Thoracic aorta (tissue), 2 donors: ENCODE measurements around the gene PANX1. TPM values are rescaled to one million over a fixed set of nuclear protein-coding genes. Genes with fewer than 3 reads are reported as not detected.

Experiments
- ATAC-seq: fragments of 150-250 bp; one replicate; pipeline ENCODE4 v1.8.0; 2017; ENCODE audit warnings: low read depth; ENCODE audit not compliant: insufficient number of reproducible peaks, low FRiP score
- DNase-seq: peaks from one replicate; pipeline ENCODE4 v3.0.0-alpha.2; 2020; ENCODE audit warnings: low spot score
- H3K27ac ChIP-seq, 2 donors: fragments of 200-600 bp; sonication (generic); 1 replicate in 1 of 2; 2 replicates in 1 of 2; pipeline ENCODE4 v1.5.1; 2016; ENCODE audit warnings: mild to moderate bottlenecking in 2 of 2, moderate library complexity in 2 of 2
- H3K27me3 ChIP-seq: fragments of 200-600 bp; sonication (generic); replicated peaks from 2 replicates; pipeline ENCODE4 v1.6.0; 2016; ENCODE audit warnings: mild to moderate bottlenecking; ENCODE audit not compliant: insufficient read depth
- H3K36me3 ChIP-seq: fragments of 200-600 bp; sonication (generic); one replicate; pipeline ENCODE4 v1.5.1; 2016
- H3K4me1 ChIP-seq, 2 donors: fragments of 200-600 bp; sonication (generic); 1 replicate in 1 of 2; 2 replicates in 1 of 2; pipeline versions ENCODE4 v1.5.1 to v1.6.0; 2016; ENCODE audit warnings: low read depth in 2 of 2, mild to moderate bottlenecking in 1 of 2; ENCODE audit not compliant: control insufficient read depth in 1 of 2
- H3K4me3 ChIP-seq: fragments of 200-600 bp; sonication (generic); 2 replicates; pipeline ENCODE4 v1.5.1; 2016; ENCODE audit warnings: mild to moderate bottlenecking
- H3K9me3 ChIP-seq: fragments of 200-600 bp; sonication (generic); 2 replicates; pipeline ENCODE4 v1.5.1; 2016
- total RNA-seq, 2 donors: library from RNA; depleted of rRNA; stranded (reverse); fragments of >200 nt; gene quantifications; one replicate each; pipeline versions ENCODE4 v1.1.0 to v1.2.3, GENCODE V29; 2016
- TF ChIP-seq, protein P1 (sequence below): fragments of 200-600 bp; sonication (generic); IDR thresholded peaks from one replicate; pipeline ENCODE4 v1.5.1; 2019; ENCODE audit warnings: antibody characterized with exemption

Gene PANX1
- total RNA-seq, 2 donors from 2014 or later, result 29.6 to 49.2 TPM

DNA sequence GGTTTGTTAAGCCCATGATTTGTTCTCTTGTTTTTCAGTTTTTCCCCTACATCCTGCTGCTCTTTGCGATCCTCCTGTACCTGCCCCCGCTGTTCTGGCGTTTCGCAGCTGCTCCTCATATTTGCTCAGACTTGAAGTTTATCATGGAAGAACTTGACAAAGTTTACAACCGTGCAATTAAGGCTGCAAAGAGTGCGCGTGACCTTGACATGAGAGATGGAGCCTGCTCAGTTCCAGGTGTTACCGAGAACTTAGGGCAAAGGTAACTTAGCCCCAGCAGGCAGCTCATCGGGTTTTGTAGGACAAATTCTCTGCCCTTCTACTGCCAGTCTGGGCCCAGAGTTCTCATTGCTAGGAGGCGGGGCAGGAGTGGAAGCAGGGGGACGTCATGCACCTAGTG lies 49.7 kb downstream of the PANX1 start:
- Histone ChIP-seq H3K27ac (no peak overlapping the region), H3K4me1 (peaks cover 8 to 18% of the 10 kb centered on the region in 2 donors), H3K27me3 (no peaks in the 10 kb centered on the region), H3K4me3 (no peak overlapping the region), H3K9me3 (no peaks in the 10 kb centered on the region), H3K36me3 (peaks cover 18% of the 10 kb centered on the region)
- ATAC-seq (no peak), DNase-seq (no peak)
- TF ChIP-seq, protein P1, sequence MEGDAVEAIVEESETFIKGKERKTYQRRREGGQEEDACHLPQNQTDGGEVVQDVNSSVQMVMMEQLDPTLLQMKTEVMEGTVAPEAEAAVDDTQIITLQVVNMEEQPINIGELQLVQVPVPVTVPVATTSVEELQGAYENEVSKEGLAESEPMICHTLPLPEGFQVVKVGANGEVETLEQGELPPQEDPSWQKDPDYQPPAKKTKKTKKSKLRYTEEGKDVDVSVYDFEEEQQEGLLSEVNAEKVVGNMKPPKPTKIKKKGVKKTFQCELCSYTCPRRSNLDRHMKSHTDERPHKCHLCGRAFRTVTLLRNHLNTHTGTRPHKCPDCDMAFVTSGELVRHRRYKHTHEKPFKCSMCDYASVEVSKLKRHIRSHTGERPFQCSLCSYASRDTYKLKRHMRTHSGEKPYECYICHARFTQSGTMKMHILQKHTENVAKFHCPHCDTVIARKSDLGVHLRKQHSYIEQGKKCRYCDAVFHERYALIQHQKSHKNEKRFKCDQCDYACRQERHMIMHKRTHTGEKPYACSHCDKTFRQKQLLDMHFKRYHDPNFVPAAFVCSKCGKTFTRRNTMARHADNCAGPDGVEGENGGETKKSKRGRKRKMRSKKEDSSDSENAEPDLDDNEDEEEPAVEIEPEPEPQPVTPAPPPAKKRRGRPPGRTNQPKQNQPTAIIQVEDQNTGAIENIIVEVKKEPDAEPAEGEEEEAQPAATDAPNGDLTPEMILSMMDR, result no peak

DNA sequence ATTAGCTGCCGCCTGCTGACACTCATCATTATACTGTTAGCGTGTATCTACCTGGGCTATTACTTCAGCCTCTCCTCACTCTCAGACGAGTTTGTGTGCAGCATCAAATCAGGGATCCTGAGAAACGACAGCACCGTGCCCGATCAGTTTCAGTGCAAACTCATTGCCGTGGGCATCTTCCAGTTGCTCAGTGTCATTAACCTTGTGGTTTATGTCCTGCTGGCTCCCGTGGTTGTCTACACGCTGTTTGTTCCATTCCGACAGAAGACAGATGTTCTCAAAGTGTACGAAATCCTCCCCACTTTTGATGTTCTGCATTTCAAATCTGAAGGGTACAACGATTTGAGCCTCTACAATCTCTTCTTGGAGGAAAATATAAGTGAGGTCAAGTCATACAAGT lies 51.1 kb downstream of the PANX1 start:
- Histone ChIP-seq H3K27ac (no peak overlapping the region), H3K4me3 (no peak overlapping the region), H3K9me3 (no peaks in the 10 kb centered on the region), H3K4me1 (peaks cover 15 to 28% of the 10 kb centered on the region in 2 donors), H3K27me3 (no peaks in the 10 kb centered on the region), H3K36me3 (peaks cover 18% of the 10 kb centered on the region)
- DNase-seq, result no peak
- TF ChIP-seq, protein P1, result no peak
- ATAC-seq, result no peak

DNA sequence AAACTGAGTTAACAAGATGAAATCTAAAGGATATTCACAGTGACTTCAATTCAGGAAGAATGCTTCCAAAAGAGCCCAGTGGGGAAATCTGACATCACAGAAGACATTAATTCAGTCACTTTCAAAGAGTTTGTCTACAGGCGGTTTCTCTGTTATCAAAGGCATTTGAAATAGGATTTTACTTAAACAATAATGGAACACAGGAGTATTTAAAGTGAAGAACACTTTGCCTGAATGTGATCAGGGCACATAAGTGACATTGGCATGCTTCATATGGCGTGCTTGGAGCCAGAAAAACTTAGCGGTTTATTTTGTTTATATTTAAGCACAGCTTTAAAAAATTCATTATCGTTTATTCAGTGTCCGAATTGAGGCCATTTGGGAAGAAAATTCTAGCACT lies 52.9 kb downstream of the PANX1 start:
- Histone ChIP-seq H3K36me3 (peaks cover 18% of the 10 kb centered on the region), H3K9me3 (no peaks in the 10 kb centered on the region), H3K4me1 (peaks cover 7 to 25% of the 10 kb centered on the region in 2 donors), H3K27ac (no peak overlapping the region), H3K4me3 (no peak overlapping the region), H3K27me3 (no peaks in the 10 kb centered on the region)
- no peak for ATAC-seq
- TF ChIP-seq, protein P1, result no peak
- DNase-seq, result no peak

DNA sequence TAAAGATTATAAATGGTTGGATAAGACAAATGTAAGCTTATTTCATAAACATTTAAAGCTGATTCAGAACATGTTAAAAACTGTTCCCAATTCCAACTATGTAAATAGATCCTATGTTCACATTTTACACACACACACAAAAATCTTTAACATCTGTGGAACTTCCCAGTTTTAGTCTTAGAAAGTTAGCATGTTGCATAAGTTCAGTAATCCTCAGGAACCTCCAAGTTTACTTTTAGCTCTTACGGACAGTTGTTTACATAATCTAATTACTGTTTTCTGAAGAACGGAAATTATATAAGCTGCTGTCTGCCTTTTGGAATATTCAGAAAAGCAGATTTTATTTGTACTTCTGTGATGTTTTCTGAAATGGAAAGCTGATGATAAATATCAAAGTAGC lies 53.3 kb downstream of the PANX1 start:
- peaks cover 18% of the 10 kb centered on the region for H3K36me3 ChIP-seq
- H3K4me1 ChIP-seq, result peaks cover 7 to 25% of the 10 kb centered on the region in 2 donors
- no peak for ATAC-seq
- no peaks in the 10 kb centered on the region for H3K9me3 ChIP-seq
- H3K4me3 ChIP-seq, result no peak overlapping the region
- no peak for DNase-seq
- H3K27ac ChIP-seq, result no peak overlapping the region
- TF ChIP-seq, protein P1, result no peak
- no peaks in the 10 kb centered on the region for H3K27me3 ChIP-seq

DNA sequence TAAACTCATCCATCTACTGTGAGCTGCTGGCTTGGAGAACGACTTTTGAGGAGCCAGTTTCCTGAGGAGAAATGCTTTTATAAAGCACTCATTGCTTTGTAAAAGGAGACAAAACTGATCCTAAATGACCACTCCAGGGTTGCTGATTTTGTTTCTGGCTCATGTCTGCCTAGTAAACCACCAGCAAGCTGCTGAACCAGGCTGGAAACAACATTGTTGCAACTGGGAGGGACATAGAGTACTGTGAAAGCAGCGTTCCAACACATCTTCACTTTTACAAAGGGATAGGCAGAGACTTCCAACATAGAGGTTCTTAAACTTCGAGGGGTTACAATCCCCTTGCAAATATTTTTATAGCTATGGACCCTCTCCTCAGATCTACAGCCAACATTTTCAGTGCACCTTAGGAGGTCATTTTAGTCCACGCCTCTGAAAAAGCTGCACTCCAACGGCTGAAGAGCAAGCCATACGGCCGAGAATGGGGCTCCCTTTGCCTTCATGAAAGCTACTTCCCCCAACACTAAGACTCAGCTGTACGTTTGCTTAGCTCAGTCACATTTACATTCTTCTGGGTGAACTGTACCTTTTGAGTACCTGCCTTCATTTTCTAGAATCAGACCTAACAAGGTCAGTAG lies 54.7 kb downstream of the PANX1 start:
- Histone ChIP-seq H3K4me3 (peak overlapping the region; percentile 54), H3K4me1 (peaks cover 7 to 25% of the 10 kb centered on the region in 2 donors), H3K36me3 (peaks cover 17% of the 10 kb centered on the region), H3K9me3 (no peaks in the 10 kb centered on the region), H3K27ac (peak overlapping the region in 1 of 2 donors; percentile 29), H3K27me3 (no peaks in the 10 kb centered on the region)
- ATAC-seq (no peak), DNase-seq (no peak)
- TF ChIP-seq, protein P1, result no peak
